ENCODE data around the gene HPSE.

HPSE gene

DNA sequence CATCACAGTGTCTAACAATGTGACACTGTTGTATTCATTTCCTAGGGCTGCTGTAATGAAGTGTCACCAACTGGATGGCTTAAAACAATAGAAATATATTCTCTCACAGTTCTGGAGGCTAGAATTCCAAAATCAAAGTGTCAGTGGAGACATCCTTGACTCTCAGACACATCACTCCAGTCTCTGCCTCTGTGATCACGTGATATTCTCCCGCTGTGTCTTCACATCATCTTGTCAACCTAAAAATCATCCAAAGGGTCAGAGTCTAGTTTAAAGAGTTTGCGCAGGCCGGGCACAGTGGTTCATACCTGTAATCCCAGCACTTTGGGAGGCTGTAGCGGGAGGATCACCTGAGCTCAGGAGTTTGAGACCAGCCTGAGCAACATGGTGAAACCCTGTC is 36.6 kb upstream of the HPSE start:
- no peak for TF ChIP-seq NFRKB (IDR thresholded peaks at IDR 0.05)
- no peak for TF ChIP-seq TARDBP (IDR thresholded peaks at IDR 0.05)
- TF ChIP-seq CTBP1 (IDR thresholded peaks at IDR 0.05; ENCODE audit: borderline replicate concordance), result no peak
- TF ChIP-seq SP1 (IDR thresholded peaks at IDR 0.05), result no peak
- no peak for TF ChIP-seq HDGF (IDR thresholded peaks at IDR 0.05; ENCODE audit: borderline replicate concordance)
- no peak for TF ChIP-seq FOXM1 (IDR thresholded peaks at IDR 0.05; ENCODE audit: borderline replicate concordance)
- TF ChIP-seq, protein P1, sequence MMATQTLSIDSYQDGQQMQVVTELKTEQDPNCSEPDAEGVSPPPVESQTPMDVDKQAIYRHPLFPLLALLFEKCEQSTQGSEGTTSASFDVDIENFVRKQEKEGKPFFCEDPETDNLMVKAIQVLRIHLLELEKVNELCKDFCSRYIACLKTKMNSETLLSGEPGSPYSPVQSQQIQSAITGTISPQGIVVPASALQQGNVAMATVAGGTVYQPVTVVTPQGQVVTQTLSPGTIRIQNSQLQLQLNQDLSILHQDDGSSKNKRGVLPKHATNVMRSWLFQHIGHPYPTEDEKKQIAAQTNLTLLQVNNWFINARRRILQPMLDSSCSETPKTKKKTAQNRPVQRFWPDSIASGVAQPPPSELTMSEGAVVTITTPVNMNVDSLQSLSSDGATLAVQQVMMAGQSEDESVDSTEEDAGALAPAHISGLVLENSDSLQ (IDR thresholded peaks at IDR 0.05), result no peak
- no peak for TF ChIP-seq ARNT (IDR thresholded peaks at IDR 0.05)
- TF ChIP-seq FOXK2 (IDR thresholded peaks at IDR 0.05), result no peak
- no peak for TF ChIP-seq LEF1 (IDR thresholded peaks at IDR 0.05; ENCODE audit: borderline replicate concordance)
- TF ChIP-seq BHLHE40 (IDR thresholded peaks at IDR 0.05; ENCODE audit: borderline replicate concordance), result no peak
- TF ChIP-seq FOXA1 (IDR thresholded peaks at IDR 0.05), result no peak
- no peak for TF ChIP-seq SUZ12 (IDR thresholded peaks at IDR 0.05)
- TF ChIP-seq ELF4 (IDR thresholded peaks at IDR 0.05), result no peak
- no peak for TF ChIP-seq ZNF384 (IDR thresholded peaks at IDR 0.05)
- TF ChIP-seq L3MBTL2 (conservative IDR thresholded peaks at IDR 0.05), result no peak
- ChIA-PET POLR2A (no interaction called here), CTCF (no interaction called here)
- DNase-seq (ENCODE audit: extremely low spot score), result no peak

DNA sequence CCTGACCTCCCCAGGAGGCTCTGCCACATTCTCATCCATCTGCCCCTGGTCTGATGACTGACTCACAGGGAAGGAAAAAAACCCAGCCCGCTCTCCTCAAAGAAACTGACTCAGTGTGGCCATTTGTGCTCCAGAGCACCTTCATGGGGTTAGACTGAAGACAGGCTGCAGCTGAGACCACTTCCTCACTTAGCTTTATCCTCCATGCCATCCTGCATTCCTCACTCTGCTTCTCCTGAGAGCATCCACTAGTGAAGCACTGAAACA is 35.9 kb upstream of the HPSE start:
- CTCF ChIA-PET, result no interaction called here
- POLR2A ChIA-PET, result no interaction called here
- TF ChIP-seq TARDBP (IDR thresholded peaks at IDR 0.05) (no peak), LEF1 (IDR thresholded peaks at IDR 0.05; ENCODE audit: borderline replicate concordance) (no peak), L3MBTL2 (conservative IDR thresholded peaks at IDR 0.05) (no peak), FOXA1 (IDR thresholded peaks at IDR 0.05) (no peak), NFRKB (IDR thresholded peaks at IDR 0.05) (no peak), SP1 (IDR thresholded peaks at IDR 0.05) (no peak), FOXK2 (IDR thresholded peaks at IDR 0.05) (no peak)
- TF ChIP-seq, protein P1 (IDR thresholded peaks at IDR 0.05), result no peak
- no peak for DNase-seq (ENCODE audit: extremely low spot score)

- no peak for TF ChIP-seq CTBP1 (IDR thresholded peaks at IDR 0.05; ENCODE audit: borderline replicate concordance)
- TF ChIP-seq SP1 (IDR thresholded peaks at IDR 0.05), result no peak
- no peak for TF ChIP-seq TARDBP (IDR thresholded peaks at IDR 0.05)
- no peak for TF ChIP-seq ZNF384 (IDR thresholded peaks at IDR 0.05)
- no peak for TF ChIP-seq FOXM1 (IDR thresholded peaks at IDR 0.05; ENCODE audit: borderline replicate concordance)
- TF ChIP-seq HDGF (IDR thresholded peaks at IDR 0.05; ENCODE audit: borderline replicate concordance), result no peak
- TF ChIP-seq ELF4 (IDR thresholded peaks at IDR 0.05), result no peak
- no peak for TF ChIP-seq LEF1 (IDR thresholded peaks at IDR 0.05; ENCODE audit: borderline replicate concordance)
- no peak for TF ChIP-seq SUZ12 (IDR thresholded peaks at IDR 0.05)
- TF ChIP-seq FOXA1 (IDR thresholded peaks at IDR 0.05), result no peak
- TF ChIP-seq FOXK2 (IDR thresholded peaks at IDR 0.05), result no peak
- ChIA-PET POLR2A (no interaction called here), CTCF (no interaction called here)
- DNase-seq (ENCODE audit: extremely low spot score), result no peak
Measured at GRCh38 chr4:83369831-83370639, 35.4 kb upstream of the HPSE start.

DNA sequence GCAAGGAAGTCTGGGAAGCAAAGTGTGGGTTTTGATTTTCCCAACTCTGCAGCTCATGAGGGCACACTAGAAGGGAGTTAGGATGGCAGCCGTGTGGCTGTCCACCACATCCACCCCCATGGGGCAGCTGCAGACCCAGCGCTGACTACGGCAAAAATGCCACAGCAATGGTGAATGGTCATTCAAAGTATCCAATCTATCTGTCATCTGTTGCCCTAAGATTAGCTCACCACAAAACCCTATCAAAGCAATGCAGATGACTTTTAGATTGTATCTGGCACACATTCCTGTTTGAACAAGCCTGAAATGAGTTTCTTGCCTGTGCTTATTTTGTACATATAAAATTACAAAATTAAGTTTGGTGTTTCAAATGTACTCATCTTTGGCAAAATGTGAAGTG is 29.7 kb upstream of the HPSE start:
- POLR2A ChIA-PET, result no interaction called here

DNA sequence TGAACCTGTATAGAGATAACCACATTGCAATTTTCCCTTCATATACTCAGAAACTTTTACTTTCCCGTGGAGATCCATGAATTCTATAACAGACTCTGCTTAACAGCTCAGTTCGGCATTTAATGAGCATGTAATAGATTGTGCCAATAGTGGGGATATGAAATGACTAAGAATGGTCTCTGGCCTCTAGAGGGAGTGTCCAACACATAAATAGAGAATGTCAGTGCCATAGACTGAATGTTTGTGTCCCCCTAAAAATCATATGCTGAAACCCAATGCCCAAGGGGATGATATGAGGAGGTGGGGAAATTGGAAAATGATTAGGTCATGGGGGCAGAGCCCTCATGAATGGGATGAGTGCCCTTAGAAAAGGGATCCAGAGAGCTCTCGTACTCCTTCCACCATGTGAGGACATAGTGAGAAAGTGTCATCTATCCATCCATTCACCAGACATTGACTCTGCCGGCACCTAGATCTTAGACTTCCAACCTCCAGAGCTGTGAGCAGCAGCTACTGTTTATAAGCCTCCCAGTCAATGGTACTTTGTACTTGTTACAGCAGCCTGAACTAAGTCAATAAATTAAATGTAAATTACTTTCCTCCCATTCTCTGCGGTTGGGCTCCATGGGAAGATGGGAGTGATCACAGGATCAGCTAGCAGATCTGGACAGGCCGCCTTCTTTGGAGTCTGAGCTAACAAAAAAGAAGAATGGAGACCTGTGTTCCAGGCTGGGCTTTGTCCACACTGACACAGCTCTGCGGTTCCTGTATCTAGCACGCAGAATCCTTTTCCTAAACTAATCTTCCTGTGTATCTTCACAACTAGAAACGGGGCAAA is 28.1 kb upstream of the HPSE start:
- POLR2A ChIA-PET, result interaction anchor here (1.1 kb wide), 1 partner anchor 78 kb away, joined by 6 read pairs; the partner anchor contains the start of gene COQ2
- CTCF ChIA-PET, result interaction anchor here (0.6 to 1.3 kb wide), 6 partner anchors 80 to 134 kb away, joined by 3 to 6 read pairs (median 3); no protein-coding TSS in a partner anchor
- TF ChIP-seq ZNF384 (IDR thresholded peaks at IDR 0.05), result no peak
- TF ChIP-seq BHLHE40 (IDR thresholded peaks at IDR 0.05; ENCODE audit: borderline replicate concordance), result no peak
- TF ChIP-seq, protein P1 (IDR thresholded peaks at IDR 0.05), result peak; percentile 48
- no peak for TF ChIP-seq NFRKB (IDR thresholded peaks at IDR 0.05)
- TF ChIP-seq SUZ12 (IDR thresholded peaks at IDR 0.05), result no peak
- no peak for TF ChIP-seq FOXK2 (IDR thresholded peaks at IDR 0.05)
- no peak for DNase-seq (ENCODE audit: extremely low spot score)

More for the DNA sequence above, 29.7 kb upstream of the HPSE start:
- no peak for DNase-seq (ENCODE audit: extremely low spot score)
- CTCF ChIA-PET, result interaction anchor here (0.7 kb wide), 1 partner anchor 12 kb away, joined by 3 read pairs; no protein-coding TSS in a partner anchor
- no peak for TF ChIP-seq L3MBTL2 (conservative IDR thresholded peaks at IDR 0.05)
- TF ChIP-seq, protein P1 (IDR thresholded peaks at IDR 0.05), result no peak
- no peak for TF ChIP-seq BHLHE40 (IDR thresholded peaks at IDR 0.05; ENCODE audit: borderline replicate concordance)
- no peak for TF ChIP-seq FOXK2 (IDR thresholded peaks at IDR 0.05)
- no peak for TF ChIP-seq SUZ12 (IDR thresholded peaks at IDR 0.05)
- no peak for TF ChIP-seq ARNT (IDR thresholded peaks at IDR 0.05)
- TF ChIP-seq FOXA1 (IDR thresholded peaks at IDR 0.05), result no peak
- no peak for TF ChIP-seq SP1 (IDR thresholded peaks at IDR 0.05)
- no peak for TF ChIP-seq TARDBP (IDR thresholded peaks at IDR 0.05)
- TF ChIP-seq HDGF (IDR thresholded peaks at IDR 0.05; ENCODE audit: borderline replicate concordance), result no peak
- TF ChIP-seq ELF4 (IDR thresholded peaks at IDR 0.05), result no peak
- no peak for TF ChIP-seq NFRKB (IDR thresholded peaks at IDR 0.05)
